MM.1S (cell line): ENCODE results near the gene ZNF648.

Source experiments
- EZH2 ChIP-seq: fragments of 300-600 bp; sonication (generic); optimal IDR thresholded peaks from 2 replicates; pipeline ENCODE3; 2017; ENCODE audit warnings: low read depth, mild to moderate bottlenecking, antibody characterized with exemption, low read length, mixed read lengths
- TF ChIP-seq, protein P1 (sequence below): fragments of 300-600 bp; sonication (generic); IDR thresholded peaks from 2 replicates; pipeline ENCODE4 v1.5.1; 2016; ENCODE audit warnings: antibody characterized with exemption, low read length, mixed read lengths

DNA sequence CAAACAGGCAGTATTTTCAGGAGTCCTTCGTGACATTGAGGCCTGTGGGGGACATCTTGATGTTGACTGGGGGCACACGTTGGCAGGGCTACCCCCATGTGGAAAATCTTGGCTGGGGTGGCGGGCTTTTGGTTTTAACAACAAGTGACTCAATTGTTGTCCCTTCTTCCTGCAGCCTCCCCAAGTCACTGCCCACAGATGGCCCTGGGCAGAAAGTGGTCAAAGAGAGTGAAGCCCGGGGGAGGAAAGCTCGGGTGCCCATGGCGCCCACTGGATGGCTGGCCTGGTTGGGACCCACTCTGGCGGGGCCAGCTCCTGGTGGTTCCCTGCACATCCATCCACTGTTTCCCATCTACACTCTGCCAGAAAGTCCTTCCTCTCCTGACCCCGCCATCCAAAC is 24.6 kb upstream of the ZNF648 start:
- no peak for TF ChIP-seq EZH2
- TF ChIP-seq, protein P1, sequence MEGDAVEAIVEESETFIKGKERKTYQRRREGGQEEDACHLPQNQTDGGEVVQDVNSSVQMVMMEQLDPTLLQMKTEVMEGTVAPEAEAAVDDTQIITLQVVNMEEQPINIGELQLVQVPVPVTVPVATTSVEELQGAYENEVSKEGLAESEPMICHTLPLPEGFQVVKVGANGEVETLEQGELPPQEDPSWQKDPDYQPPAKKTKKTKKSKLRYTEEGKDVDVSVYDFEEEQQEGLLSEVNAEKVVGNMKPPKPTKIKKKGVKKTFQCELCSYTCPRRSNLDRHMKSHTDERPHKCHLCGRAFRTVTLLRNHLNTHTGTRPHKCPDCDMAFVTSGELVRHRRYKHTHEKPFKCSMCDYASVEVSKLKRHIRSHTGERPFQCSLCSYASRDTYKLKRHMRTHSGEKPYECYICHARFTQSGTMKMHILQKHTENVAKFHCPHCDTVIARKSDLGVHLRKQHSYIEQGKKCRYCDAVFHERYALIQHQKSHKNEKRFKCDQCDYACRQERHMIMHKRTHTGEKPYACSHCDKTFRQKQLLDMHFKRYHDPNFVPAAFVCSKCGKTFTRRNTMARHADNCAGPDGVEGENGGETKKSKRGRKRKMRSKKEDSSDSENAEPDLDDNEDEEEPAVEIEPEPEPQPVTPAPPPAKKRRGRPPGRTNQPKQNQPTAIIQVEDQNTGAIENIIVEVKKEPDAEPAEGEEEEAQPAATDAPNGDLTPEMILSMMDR: no peak
